ENCODE data around the gene SPESP1. TPM values are rescaled to one million over a fixed set of nuclear protein-coding genes. Genes with fewer than 3 reads are reported as not detected.
"Not testable (repeated sequence)": the region's sequence is repeated elsewhere in the genome, so short reads cannot be mapped to it uniquely, and the experiment has no call there.

SPESP1 gene
- total RNA-seq, 1 experiment from 2014 or later: 0.48 TPM

DNA sequence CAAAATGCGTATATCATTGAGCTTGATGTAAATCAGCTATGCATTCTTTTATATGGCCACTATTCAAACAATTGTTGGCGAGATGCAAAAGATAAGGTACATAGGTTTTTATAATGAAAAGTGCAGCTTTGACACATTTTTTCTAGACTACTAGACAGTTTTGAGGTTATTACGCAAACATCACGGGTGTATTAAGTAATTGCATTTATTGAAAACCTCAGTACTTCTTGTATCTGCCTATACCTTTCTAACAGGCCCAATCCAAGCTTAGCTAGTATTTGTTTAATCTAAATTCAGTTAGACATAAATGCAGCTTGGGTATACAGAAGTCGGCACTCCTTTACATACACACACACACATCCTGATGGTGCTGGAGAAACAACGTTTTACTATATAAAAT, 2.7 kb downstream of the SPESP1 start:
- DNase-seq: no peak
- H3K4me3 ChIP-seq (ENCODE audit: insufficient read depth, low read depth, low read length): no peak overlapping the region
- no peaks in the 10 kb centered on the region for H3K36me3 ChIP-seq (replicated peaks; ENCODE audit: control insufficient read depth, insufficient read depth, low read length)
- no peaks in the 10 kb centered on the region for H3K27me3 ChIP-seq (ENCODE audit: control insufficient read depth, insufficient read depth, low read length)

GRCh38 chr15:68934341-68934740, 4.0 kb downstream of the SPESP1 start:
- H3K27me3 ChIP-seq (ENCODE audit: control insufficient read depth, insufficient read depth, low read length): no peaks in the 10 kb centered on the region
- H3K4me3 ChIP-seq (ENCODE audit: insufficient read depth, low read depth, low read length): no peak overlapping the region
- H3K36me3 ChIP-seq (replicated peaks; ENCODE audit: control insufficient read depth, insufficient read depth, low read length): no peaks in the 10 kb centered on the region
- DNase-seq: no peak

- H3K4me3 ChIP-seq (ENCODE audit: insufficient read depth, low read depth, low read length): no peak overlapping the region
- no peaks in the 10 kb centered on the region for H3K36me3 ChIP-seq (replicated peaks; ENCODE audit: control insufficient read depth, insufficient read depth, low read length)
- no peaks in the 10 kb centered on the region for H3K27me3 ChIP-seq (ENCODE audit: control insufficient read depth, insufficient read depth, low read length)
- DNase-seq: no peak
Observed at GRCh38 chr15:68935400-68935937, 5.1 kb downstream of the SPESP1 start.

GRCh38 chr15:68939501-68939900, 9.2 kb downstream of the SPESP1 start:
- Histone ChIP-seq H3K36me3 (replicated peaks; ENCODE audit: control insufficient read depth, insufficient read depth, low read length) (no peaks in the 10 kb centered on the region), H3K4me3 (ENCODE audit: insufficient read depth, low read depth, low read length) (no peak overlapping the region), H3K27me3 (ENCODE audit: control insufficient read depth, insufficient read depth, low read length) (no peaks in the 10 kb centered on the region)
- no peak for DNase-seq

GRCh38 chr15:68951813-68952212, 21.5 kb downstream of the SPESP1 start:
- Histone ChIP-seq H3K4me3 (ENCODE audit: insufficient read depth, low read depth, low read length) (no peak overlapping the region), H3K36me3 (replicated peaks; ENCODE audit: control insufficient read depth, insufficient read depth, low read length) (no peaks in the 10 kb centered on the region), H3K27me3 (ENCODE audit: control insufficient read depth, insufficient read depth, low read length) (no peaks in the 10 kb centered on the region)
- DNase-seq: no peak

DNA sequence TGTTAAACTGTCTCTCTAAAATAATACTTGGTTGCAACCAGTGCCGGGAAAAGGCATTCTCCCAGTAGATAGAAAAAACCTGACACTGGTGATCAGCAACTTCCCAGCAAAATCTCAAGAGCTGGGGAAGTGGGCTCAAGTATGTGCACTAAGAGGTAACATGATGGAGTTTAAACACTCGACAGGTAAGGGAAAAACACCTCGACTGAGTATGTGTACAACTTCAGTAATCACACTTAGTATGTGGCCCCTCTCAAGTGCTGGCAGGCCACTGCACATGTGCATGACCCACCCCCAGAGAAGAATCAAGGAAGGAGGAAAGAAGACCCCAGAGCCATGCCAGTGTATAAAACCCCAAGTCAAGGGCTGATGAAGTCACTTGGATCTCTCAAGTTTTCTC, 27.4 kb downstream of the SPESP1 start:
- Histone ChIP-seq H3K36me3 (replicated peaks; ENCODE audit: control insufficient read depth, insufficient read depth, low read length) (no peaks in the 10 kb centered on the region), H3K27me3 (ENCODE audit: control insufficient read depth, insufficient read depth, low read length) (no peaks in the 10 kb centered on the region), H3K4me3 (ENCODE audit: insufficient read depth, low read depth, low read length) (no peak overlapping the region)
- DNase-seq: no peak

- Histone ChIP-seq H3K4me3 (ENCODE audit: insufficient read depth, low read depth, low read length) (no peak overlapping the region), H3K27me3 (ENCODE audit: control insufficient read depth, insufficient read depth, low read length) (no peaks in the 10 kb centered on the region), H3K36me3 (replicated peaks; ENCODE audit: control insufficient read depth, insufficient read depth, low read length) (no peaks in the 10 kb centered on the region)
- DNase-seq: no peak
Observed at GRCh38 chr15:68958597-68958996, 28.3 kb downstream of the SPESP1 start.

DNA sequence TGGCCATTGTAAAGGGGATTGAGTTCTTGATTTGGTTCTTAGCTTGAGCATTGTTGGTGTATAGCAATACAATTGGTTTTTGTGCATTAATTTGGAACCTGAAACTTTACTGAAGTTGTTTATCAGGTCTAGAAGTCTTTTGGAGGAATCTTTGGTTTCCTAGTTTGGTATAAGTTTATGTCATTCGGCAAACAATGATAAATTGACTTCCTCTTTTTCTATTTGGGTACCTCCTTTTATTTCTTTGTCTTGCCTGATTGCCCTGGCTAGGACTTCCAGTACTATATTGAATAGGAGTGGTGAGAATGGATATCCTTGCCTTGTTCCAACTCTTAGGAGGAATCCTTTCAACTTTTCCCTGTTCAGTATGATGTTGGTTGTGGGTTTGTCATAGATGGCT, 32.1 kb downstream of the SPESP1 start:
- DNase-seq: no peak
- Histone ChIP-seq H3K4me3 (ENCODE audit: insufficient read depth, low read depth, low read length) (no peak overlapping the region), H3K27me3 (ENCODE audit: control insufficient read depth, insufficient read depth, low read length) (no peaks in the 10 kb centered on the region), H3K36me3 (replicated peaks; ENCODE audit: control insufficient read depth, insufficient read depth, low read length) (no peaks in the 10 kb centered on the region)

DNA sequence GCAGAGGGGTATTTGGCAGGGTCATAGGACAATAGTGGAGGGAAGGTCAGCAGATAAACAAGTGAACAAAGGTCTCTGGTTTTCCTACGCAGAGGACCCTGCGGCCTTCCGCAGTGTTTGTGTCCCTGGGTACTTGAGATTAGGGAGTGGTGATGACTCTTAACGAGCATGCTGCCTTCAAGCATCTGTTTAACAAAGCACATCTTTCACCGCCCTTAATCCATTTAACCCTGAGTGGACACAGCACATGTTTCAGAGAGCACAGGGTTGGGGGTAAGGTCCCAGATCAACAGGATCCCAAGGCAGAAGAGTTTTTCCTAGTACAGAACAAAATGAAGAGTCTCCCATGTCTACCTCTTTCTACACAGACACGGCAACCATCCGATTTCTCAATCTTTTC, 33.4 kb downstream of the SPESP1 start:
- not testable (repeated sequence) for H3K4me3 ChIP-seq (ENCODE audit: insufficient read depth, low read depth, low read length); DNase-seq; H3K36me3 ChIP-seq (replicated peaks; ENCODE audit: control insufficient read depth, insufficient read depth, low read length); H3K27me3 ChIP-seq (ENCODE audit: control insufficient read depth, insufficient read depth, low read length)

GRCh38 chr15:68966996-68967395, 36.7 kb downstream of the SPESP1 start:
- H3K4me3 ChIP-seq (ENCODE audit: insufficient read depth, low read depth, low read length): no peak overlapping the region
- H3K27me3 ChIP-seq (ENCODE audit: control insufficient read depth, insufficient read depth, low read length): no peaks in the 10 kb centered on the region
- no peak for DNase-seq
- H3K36me3 ChIP-seq (replicated peaks; ENCODE audit: control insufficient read depth, insufficient read depth, low read length): no peaks in the 10 kb centered on the region

- Histone ChIP-seq H3K27me3 (ENCODE audit: control insufficient read depth, insufficient read depth, low read length) (no peaks in the 10 kb centered on the region), H3K36me3 (replicated peaks; ENCODE audit: control insufficient read depth, insufficient read depth, low read length) (no peaks in the 10 kb centered on the region), H3K4me3 (ENCODE audit: insufficient read depth, low read depth, low read length) (no peak overlapping the region)
- no peak for DNase-seq
Observed at GRCh38 chr15:68967948-68968347, 37.6 kb downstream of the SPESP1 start.

GRCh38 chr15:68969298-68969697, 39.0 kb downstream of the SPESP1 start:
- no peaks in the 10 kb centered on the region for H3K36me3 ChIP-seq (replicated peaks; ENCODE audit: control insufficient read depth, insufficient read depth, low read length)
- DNase-seq: no peak
- H3K27me3 ChIP-seq (ENCODE audit: control insufficient read depth, insufficient read depth, low read length): no peaks in the 10 kb centered on the region
- H3K4me3 ChIP-seq (ENCODE audit: insufficient read depth, low read depth, low read length): no peak overlapping the region

- no peaks in the 10 kb centered on the region for H3K27me3 ChIP-seq (ENCODE audit: control insufficient read depth, insufficient read depth, low read length)
- no peak overlapping the region for H3K4me3 ChIP-seq (ENCODE audit: insufficient read depth, low read depth, low read length)
- no peaks in the 10 kb centered on the region for H3K36me3 ChIP-seq (replicated peaks; ENCODE audit: control insufficient read depth, insufficient read depth, low read length)
- DNase-seq: peak; percentile 19
Observed at GRCh38 chr15:68972201-68973065, 42.1 kb downstream of the SPESP1 start.

DNA sequence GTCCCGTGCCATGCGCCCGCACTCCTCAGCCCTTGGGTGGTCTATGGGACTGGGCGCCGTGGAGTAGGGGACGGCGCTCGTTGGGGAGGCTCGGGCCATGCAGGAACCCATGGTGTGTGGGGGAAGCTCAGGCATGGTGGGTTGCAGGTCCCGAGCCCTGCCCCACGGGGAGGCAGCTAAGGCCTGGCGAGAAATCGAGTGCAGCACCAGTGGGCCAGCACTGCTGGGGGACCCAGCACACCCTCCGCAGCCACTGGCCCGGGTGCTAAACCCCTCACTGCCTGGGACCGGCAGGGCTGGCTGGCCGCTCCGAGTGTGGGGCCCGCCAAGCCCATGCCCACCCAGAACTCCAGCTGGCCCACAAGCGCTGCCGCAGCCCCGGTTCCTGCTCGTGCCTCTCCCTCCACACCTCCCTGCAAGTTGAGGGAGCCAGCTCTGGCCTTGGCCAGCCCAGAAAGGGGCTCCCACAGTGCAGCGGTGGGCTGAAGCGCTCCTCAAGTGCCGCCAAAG, 45.4 kb downstream of the SPESP1 start:
- H3K4me3 ChIP-seq (ENCODE audit: insufficient read depth, low read depth, low read length); H3K27me3 ChIP-seq (ENCODE audit: control insufficient read depth, insufficient read depth, low read length); H3K36me3 ChIP-seq (replicated peaks; ENCODE audit: control insufficient read depth, insufficient read depth, low read length); DNase-seq: not testable (repeated sequence)

DNA sequence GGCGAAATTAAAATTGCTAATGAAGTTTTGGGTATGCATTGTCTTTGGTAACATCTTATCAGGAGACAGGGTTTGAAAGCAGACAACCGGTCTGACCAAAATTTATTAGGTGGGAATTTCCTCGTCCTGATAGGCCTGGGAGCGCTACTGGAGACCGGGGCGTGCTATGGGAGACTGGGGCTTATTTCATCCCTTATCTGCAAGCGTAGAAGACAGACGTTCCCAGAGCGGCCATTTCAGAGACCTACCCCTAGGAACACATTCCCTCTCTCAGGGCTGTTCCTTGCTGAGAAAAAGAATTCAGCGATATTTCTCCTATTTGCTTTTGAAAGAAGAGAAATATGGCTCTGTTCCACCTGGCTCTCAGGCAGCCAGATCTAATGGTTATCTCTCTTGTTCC, 47.1 kb downstream of the SPESP1 start:
- H3K36me3 ChIP-seq (replicated peaks; ENCODE audit: control insufficient read depth, insufficient read depth, low read length); H3K4me3 ChIP-seq (ENCODE audit: insufficient read depth, low read depth, low read length); H3K27me3 ChIP-seq (ENCODE audit: control insufficient read depth, insufficient read depth, low read length); DNase-seq: not testable (repeated sequence)

Data from H7 (cell line).